Skin of body (tissue), 2 donors: Measurements from ENCODE around the gene RSU1. TPM values are rescaled to one million over a fixed set of nuclear protein-coding genes. Genes with fewer than 3 reads are reported as not detected.

Source experiments
- DNase-seq: peaks from one replicate; lab custom pipeline; 2025; lab: John Stamatoyannopoulos, UW
- total RNA-seq: library from RNA; depleted of rRNA; stranded (reverse); fragments of >200 nt; gene quantifications from one replicate; pipeline ENCODE4 v1.2.3, GENCODE V29; 2014

Gene RSU1
- total RNA-seq, 1 donor from 2014 or later, result 27.3 TPM

- no peak for DNase-seq
Observed at GRCh38 chr10:16822726-16823360, 5.6 kb upstream of the RSU1 start.

- DNase-seq, result no peak
Observed at GRCh38 chr10:16822027-16822426, 4.8 kb upstream of the RSU1 start.

GRCh38 chr10:16820421-16820820, 3.2 kb upstream of the RSU1 start:
- no peak for DNase-seq

GRCh38 chr10:16820018-16820417, 2.8 kb upstream of the RSU1 start:
- DNase-seq, result no peak

GRCh38 chr10:16819436-16819835, 2.2 kb upstream of the RSU1 start:
- DNase-seq, result no peak

GRCh38 chr10:16819026-16819425, 1.8 kb upstream of the RSU1 start:
- no peak for DNase-seq

- no peak for DNase-seq
Observed at GRCh38 chr10:16816830-16817124, 447 bp downstream of the RSU1 start.

GRCh38 chr10:16816171-16816570, 1.1 kb downstream of the RSU1 start:
- DNase-seq, result no peak

GRCh38 chr10:16814012-16814411, 3.2 kb downstream of the RSU1 start:
- no peak for DNase-seq

GRCh38 chr10:16812676-16813075, 4.5 kb downstream of the RSU1 start:
- no peak for DNase-seq

GRCh38 chr10:16811765-16812164, 5.5 kb downstream of the RSU1 start:
- no peak for DNase-seq

- no peak for DNase-seq
Observed at GRCh38 chr10:16811292-16811691, 5.9 kb downstream of the RSU1 start.

- DNase-seq, result no peak
Observed at GRCh38 chr10:16809074-16809718, 8.0 kb downstream of the RSU1 start.

GRCh38 chr10:16804123-16804522, 13.1 kb downstream of the RSU1 start:
- no peak for DNase-seq

GRCh38 chr10:16803464-16803863, 13.8 kb downstream of the RSU1 start:
- DNase-seq, result no peak

GRCh38 chr10:16799621-16800020, 17.6 kb downstream of the RSU1 start:
- no peak for DNase-seq

- no peak for DNase-seq
Observed at GRCh38 chr10:16798571-16798970, 18.7 kb downstream of the RSU1 start.

GRCh38 chr10:16795410-16796073, 21.7 kb downstream of the RSU1 start:
- DNase-seq, result no peak

- no peak for DNase-seq
Observed at GRCh38 chr10:16794005-16794404, 23.2 kb downstream of the RSU1 start.

GRCh38 chr10:16792675-16793074, 24.5 kb downstream of the RSU1 start:
- no peak for DNase-seq

- DNase-seq, result no peak
Observed at GRCh38 chr10:16789765-16790164, 27.5 kb downstream of the RSU1 start.

GRCh38 chr10:16789261-16789660, 28.0 kb downstream of the RSU1 start:
- DNase-seq, result no peak

GRCh38 chr10:16788778-16789177, 28.4 kb downstream of the RSU1 start:
- no peak for DNase-seq
